GM12891 (cell line): ENCODE data around the gene MLC1.

ENCODE experiments used
- PAX5 ChIP-seq: IDR thresholded peaks from 2 replicates; pipeline ENCODE4 v1.6.1; 2011; ENCODE audit warnings: low read length, moderate library complexity, mild to moderate bottlenecking; ENCODE audit not compliant: insufficient read depth, severe bottlenecking
- POLR2A ChIP-seq: IDR thresholded peaks from 2 replicates; pipeline ENCODE4 v1.6.1; 2011; ENCODE audit warnings: low read depth, low read length, control low read depth
- POLR2AphosphoS5 ChIP-seq: IDR thresholded peaks from 2 replicates; pipeline ENCODE4 v1.6.1; 2011; ENCODE audit warnings: low read depth, low read length, control low read depth
- POU2F2 ChIP-seq: IDR thresholded peaks from 2 replicates; pipeline ENCODE4 v1.6.1; 2011; ENCODE audit warnings: low read depth, mild to moderate bottlenecking, control low read depth, low read length, moderate library complexity
- SPI1 ChIP-seq: IDR thresholded peaks from 2 replicates; pipeline ENCODE4 v1.6.1; 2011; ENCODE audit warnings: low read depth, low read length, control low read depth
- TAF1 ChIP-seq: IDR thresholded peaks from 2 replicates; pipeline ENCODE4 v1.6.1; 2011; ENCODE audit warnings: low read depth, low read length, control low read depth

GRCh38 chr22:50083462-50084079 lies 1.7 kb downstream of the MLC1 start:
- no peak for TF ChIP-seq POLR2A
- TF ChIP-seq TAF1, result no peak
- TF ChIP-seq PAX5, result no peak
- TF ChIP-seq POLR2AphosphoS5, result no peak
- no peak for TF ChIP-seq SPI1
- no peak for TF ChIP-seq POU2F2
